ENCODE measurements around the gene ZFYVE28.

GRCh38 chr4:2385516-2385915 lies 32.9 kb downstream of the ZFYVE28 start:
- no peak for TF ChIP-seq MAX (IDR thresholded peaks at IDR 0.05)
- no peak for TF ChIP-seq TAF1 (IDR thresholded peaks at IDR 0.05; ENCODE audit: low read depth)
- no peak for TF ChIP-seq YY1 (IDR thresholded peaks at IDR 0.05; ENCODE audit: low read depth)
